HG02852 (cell line): ENCODE data around the gene ARFGEF3.
"Not testable (repeated sequence)": the region's sequence is repeated elsewhere in the genome, so short reads cannot be mapped to it uniquely, and the experiment has no call there.

Source experiments
- ATAC-seq: cut with Tn5 transposase; IDR thresholded peaks from one replicate; pipeline ENCODE4 v1.9.1; 2021; ENCODE audit warnings: mild to moderate bottlenecking, moderate library complexity; ENCODE audit not compliant: unreplicated experiment

ARFGEF3 gene

GRCh38 chr6:138161338-138162110, at the start of gene ARFGEF3:
TSS of gene ARFGEF3 (plus strand) at chr6:138161939. CDS start at chr6:138162087, 148 bp downstream.
- ATAC-seq, result peak; percentile 84

DNA sequence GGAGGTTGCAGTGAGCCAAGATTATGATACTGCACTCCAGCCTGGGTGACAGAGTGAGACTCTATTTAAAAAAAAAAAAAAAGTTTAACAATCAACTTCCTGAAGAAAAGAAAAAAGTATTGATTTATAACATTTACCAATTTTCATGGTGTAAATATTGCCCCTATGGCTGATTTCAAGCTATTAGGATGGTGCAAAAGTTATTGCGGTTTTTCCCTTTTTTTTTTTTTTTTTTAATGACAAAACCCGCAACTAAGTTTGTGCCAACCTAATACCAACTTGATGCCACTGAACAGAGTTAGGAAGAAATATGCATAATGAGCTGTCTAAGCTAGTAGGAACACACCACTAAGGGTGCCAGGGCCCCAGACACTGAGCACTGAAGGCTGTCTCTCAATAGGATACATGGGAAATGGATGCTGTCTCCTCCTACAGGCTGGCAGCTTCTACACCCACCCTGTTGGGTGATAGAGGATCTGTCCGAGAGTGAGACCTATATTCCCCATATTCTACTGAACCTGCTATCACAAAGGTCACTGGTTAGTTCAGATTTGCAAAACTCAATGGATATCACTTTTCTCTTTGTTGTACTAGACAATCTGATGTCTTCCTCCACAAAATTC, 48.0 kb upstream of the ARFGEF3 start:
- ATAC-seq, result no peak

DNA sequence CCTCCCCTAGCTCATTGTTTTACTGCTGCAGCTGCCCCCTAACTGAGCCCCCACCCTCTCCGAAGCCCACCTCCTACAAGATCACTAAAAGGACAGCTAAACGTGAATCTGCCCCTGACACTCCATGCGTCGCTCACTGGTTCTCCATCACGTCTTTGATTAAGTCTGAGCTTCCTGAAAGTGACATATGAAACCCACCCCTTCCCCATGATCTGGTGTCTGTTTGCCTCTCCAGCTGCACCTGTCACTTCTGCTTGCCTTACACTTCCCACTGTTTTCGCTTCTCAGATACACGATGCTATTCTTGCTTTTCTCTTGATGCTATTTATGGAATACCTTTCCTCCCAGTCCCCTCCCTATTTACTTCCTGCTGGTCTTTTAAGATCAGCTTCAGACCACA, 46.5 kb upstream of the ARFGEF3 start:
- ATAC-seq, result no peak

- ATAC-seq, result peak; percentile 70
These were observed 45.7 kb upstream of the ARFGEF3 start for GRCh38 chr6:138115877-138116660.

DNA sequence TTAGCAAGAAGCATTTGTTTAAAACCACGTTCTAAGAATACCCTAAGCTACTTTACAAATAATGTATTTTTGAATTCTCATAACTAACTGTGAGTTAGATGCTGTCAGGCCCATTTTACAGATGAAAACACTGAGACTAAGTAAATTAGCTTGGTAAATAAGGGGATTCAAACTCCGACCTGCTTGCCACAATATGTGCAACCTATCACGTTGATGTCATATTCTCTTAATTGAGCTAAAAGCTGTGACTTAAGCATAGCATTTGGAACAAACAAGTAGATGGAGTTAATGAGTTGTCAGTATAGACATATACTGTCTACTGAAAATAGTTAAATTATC, 45.1 kb upstream of the ARFGEF3 start:
- no peak for ATAC-seq

DNA sequence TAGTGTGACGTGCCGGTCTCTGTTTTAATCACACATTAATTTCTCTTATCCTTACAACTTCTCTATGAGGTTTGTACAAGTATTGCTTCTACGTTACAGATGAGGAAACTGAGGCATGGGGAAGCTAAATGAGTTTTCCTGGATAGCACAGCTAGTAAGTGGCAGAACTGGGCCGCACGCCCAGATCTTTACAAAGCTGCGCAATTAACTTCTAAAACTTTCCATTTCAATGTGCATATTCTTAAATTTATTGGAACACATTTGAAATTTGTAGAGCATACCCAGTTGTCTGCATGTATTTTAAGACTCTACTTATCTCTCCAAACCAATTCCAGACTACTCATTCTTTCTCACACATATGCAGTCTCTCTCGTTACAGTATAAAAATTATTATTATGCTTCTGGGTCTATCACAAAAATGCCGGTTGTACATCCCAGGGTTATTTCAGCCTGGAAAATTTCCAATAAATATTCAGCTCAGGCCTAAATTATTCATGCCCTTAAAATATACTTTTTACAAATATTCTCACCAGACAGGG, 44.3 kb upstream of the ARFGEF3 start:
- ATAC-seq, result no peak

DNA sequence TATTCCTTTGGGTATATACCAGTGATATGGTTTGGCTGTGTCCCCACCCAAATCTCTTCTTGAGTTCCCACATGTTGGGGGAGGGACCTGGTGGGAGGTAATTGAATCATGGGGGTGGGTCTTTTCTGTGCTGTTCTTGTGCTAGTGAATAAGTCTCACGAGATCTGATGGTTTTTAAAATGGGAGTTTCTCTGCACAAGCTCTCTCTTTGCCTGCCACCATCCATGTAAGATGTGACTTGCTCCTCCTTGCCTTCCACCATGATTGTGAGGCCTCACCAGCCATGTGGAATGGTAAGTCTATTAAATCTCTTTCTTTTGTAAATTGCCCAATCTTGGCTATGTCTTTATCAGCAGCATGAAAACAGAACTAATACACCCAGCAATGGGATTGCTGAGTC, 42.5 kb upstream of the ARFGEF3 start:
- ATAC-seq, result not testable (repeated sequence)

- no peak for ATAC-seq
These were observed 41.8 kb upstream of the ARFGEF3 start for GRCh38 chr6:138119976-138120375.

DNA sequence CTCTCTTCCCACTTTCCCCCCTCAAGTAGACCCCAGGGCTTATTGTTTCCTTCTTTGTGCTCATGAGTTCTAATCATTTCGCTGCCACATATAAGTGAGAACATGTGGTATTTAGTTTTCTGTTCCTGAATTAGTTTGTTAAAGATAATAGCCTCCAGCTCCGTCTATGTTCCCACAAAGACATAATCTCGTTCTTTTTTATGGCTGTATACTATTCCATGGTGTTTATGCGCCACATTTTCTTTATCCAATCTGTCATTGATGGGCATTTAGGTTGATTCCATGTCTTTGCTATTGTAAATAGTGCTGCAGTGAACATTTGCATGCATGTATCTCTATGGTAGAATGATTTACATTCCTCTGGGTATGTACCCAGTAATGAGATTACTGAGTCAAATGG, 37.6 kb upstream of the ARFGEF3 start:
- no peak for ATAC-seq

DNA sequence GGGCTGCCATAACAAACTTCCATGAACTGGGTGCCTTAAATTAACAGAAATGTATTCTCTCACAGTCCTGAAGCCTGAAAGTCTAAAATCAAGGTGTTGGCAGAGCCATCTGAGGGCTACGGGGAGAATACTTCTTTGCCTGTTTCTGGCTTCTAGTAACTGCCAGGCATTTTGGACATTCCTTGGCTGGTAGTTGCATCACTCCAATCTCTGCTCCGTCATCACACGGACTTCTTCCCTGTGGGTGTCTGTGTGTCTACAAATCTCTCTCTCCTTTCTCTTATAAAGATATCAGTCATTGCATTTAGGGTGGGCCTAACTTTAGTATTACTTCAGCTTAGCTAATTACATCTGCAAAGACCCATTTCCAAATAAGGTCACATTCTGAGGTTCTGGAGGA, 33.6 kb upstream of the ARFGEF3 start:
- ATAC-seq, result no peak

GRCh38 chr6:138129190-138129589, 32.5 kb upstream of the ARFGEF3 start:
- no peak for ATAC-seq

- ATAC-seq, result no peak
These were observed 18.9 kb upstream of the ARFGEF3 start for GRCh38 chr6:138142806-138143205.

DNA sequence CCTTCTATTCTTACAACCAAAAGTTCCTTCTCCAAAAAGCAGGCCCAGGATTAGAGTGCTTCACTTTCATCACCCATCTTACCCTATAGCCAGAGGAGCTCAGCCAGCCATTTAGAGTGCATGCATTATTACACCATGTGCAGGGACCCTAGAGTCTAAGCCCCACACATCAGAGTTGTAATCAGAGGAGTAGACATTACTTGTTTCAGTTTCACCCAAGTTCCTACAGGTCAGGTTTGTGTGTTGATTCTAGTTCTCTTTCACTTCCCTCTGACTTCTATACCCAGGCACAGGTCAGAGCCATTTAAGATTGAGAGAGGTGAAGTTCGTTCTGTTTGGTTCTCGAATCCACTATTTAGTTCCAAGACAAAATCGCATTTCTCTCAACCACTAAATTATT, 16.3 kb upstream of the ARFGEF3 start:
- no peak for ATAC-seq

GRCh38 chr6:138146544-138146943, 15.2 kb upstream of the ARFGEF3 start:
- no peak for ATAC-seq

DNA sequence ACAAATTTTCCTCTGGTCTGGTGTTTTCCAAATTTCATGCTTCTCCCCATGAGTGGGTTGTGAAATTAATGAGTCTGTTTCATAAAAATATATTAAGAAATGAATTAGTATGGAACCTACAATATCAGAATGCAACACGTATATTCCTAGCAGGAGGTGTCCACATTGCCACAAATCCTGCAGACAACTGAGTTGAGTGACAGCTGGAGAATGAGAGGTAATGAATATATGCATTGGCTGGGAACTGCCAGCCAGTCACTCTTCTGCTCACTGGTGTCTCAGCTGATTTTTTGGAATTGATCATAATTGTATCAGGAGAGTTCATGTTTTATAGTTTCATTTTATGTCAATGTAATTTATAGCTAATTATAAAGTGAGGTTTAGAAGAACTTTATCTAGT, 6.3 kb upstream of the ARFGEF3 start:
- no peak for ATAC-seq

GRCh38 chr6:138157986-138158638, 3.6 kb upstream of the ARFGEF3 start:
- ATAC-seq, result no peak

DNA sequence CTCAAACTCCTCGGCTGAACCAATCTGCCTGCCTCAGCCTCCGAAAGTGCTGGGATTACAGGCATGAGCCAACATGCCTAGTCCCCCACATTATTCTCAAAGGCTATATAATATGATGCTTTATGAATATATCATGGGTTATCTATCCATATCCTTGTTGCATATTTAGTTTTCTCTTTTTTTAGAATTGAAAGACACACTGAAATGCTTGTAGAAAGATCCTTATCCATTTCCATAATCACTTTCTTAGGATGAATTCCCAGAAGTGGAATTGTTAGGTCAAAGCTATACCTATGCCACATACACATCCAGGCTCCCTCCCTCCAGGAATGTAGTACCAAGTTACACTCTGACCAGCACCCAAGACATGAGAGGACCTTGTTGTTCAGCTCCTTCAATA, 2.5 kb upstream of the ARFGEF3 start:
- ATAC-seq, result no peak

DNA sequence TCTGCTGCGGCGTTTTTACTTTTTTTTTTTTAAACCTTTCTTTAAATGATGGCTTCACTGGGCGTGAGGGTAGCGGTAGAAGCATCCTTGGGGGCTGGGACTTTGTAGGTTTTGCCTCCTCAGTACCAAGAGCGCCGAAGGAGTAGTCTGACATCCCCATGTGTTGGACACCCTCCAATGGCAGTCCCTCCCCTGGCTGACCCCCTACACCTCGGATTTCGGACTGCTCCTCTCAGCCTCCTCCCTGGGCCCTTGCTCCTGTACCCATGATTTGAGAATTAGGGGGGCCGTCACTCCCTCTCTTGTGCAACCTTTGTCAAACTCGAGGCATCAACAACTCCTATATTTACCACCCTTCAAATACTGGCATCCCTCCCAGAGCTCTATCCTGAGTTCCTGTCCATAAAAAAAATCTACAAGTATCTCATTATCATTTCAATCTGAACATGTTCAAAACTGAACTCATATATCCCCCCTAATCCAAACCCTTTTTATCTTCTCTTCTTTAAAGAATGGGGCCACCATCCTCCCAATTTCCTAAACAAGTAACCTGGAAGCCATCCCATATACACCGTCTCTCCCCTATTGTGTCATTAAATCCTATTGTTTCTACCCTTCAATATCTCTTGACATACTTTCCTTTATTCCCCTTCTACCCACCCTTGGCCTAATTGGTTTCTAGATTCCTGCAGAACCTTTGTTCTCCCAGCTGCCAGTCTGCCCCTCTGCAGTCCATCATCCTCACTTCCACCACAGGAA, 1.2 kb upstream of the ARFGEF3 start:
- ATAC-seq, result no peak

- ATAC-seq, result no peak
These were observed 726 bp upstream of the ARFGEF3 start for GRCh38 chr6:138161088-138161337.

DNA sequence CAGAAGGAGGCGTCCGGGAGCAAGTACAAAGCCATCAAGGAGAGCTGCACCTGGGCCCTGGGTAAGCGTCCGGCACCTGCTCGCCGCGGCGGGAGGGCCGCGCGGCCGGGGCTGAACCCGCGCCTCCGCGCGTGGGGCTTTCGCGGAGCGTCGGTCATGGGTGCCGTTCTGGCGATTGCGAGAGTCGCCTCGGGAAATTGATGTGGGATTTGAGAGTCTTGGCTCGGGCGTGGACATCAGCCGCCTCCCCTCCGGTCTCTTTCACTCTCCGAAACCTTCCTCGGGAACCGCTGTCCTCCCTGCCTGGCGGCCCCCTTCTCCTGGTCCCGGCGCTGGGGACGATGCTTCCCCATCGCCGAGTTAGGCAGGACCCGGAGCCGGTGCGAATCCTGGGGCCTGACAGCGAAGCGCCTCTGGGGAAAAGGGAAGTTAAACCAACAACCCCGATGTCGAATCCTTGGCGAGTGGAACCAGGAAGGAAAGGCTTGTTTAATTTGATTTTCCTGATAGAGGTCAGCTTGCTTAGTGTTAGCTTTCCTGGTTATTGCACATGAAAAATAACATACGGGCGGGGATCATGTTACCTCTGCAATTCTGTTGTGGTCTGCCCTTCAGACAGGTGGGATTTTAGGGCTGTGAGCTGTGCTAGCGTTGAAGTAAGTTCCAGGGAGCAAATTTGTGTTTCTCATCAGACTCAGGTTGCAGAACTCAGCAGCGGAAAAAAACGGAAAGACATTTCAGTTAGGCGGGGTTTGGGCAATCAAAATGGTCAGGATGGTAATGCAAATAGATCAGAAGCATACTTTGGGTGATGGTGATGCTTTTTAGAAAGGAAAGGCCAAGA, 594 bp downstream of the ARFGEF3 start:
- ATAC-seq, result peak; percentile 34
